GM18505 (cell line): Measurements from ENCODE around the gene CAMLG.
"Not testable (repeated sequence)": the region's sequence is repeated elsewhere in the genome, so short reads cannot be mapped to it uniquely, and the experiment has no call there.

Experiments
- ATAC-seq: cut with Tn5 transposase; IDR thresholded peaks from one replicate; pipeline ENCODE4 v1.9.1; 2021; ENCODE audit not compliant: unreplicated experiment
- POLR2A ChIP-seq: IDR thresholded peaks from 4 replicates; pipeline ENCODE4 v1.6.1; 2011; ENCODE audit warnings: borderline replicate concordance; ENCODE audit not compliant: insufficient read depth, insufficient read length; ENCODE audit errors: extremely low read depth

The CAMLG gene

DNA sequence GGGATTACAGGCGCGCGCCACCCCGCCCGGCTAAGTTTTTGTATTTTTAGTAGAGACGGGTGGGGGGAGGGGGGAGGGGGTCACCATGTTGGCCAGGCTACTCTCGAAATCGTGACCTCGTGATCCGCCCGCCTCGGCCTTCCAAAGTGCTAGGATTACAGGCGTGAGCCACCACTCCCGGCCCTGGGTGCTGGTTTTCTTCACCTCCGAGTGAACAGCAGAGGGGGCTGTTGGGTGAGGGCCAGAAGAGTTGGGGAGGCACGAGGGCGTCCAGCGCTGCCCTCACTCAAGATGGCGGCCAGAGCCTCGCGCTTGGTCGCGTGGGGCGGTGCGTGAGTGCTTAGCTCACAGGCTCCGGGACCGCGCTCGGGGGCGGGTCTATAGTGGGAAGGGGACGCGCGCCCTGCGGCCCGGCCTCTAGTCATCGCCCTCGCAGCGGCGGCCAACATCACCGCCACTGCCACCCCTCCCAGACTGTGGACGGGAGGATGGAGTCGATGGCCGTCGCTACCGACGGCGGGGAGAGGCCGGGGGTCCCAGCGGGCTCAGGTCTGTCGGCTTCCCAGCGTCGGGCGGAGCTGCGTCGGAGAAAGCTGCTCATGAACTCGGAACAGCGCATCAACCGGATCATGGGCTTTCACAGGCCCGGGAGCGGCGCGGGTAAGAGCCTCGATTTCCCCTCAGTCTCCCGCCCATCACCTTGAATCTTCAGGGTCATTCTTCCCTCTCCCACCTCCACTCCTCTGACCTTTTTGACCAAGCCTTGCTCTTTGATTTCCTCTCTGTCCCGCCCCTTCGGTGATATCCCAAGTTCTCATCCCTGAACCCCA is at the start of gene CAMLG:
Gene CAMLG (plus strand): TSS at position 416 of the 830 bp plus-strand sequence. CDS start 73 bp downstream, at position 489.
- peak; percentile 95 for ATAC-seq
- peak; percentile 84 for TF ChIP-seq POLR2A

DNA sequence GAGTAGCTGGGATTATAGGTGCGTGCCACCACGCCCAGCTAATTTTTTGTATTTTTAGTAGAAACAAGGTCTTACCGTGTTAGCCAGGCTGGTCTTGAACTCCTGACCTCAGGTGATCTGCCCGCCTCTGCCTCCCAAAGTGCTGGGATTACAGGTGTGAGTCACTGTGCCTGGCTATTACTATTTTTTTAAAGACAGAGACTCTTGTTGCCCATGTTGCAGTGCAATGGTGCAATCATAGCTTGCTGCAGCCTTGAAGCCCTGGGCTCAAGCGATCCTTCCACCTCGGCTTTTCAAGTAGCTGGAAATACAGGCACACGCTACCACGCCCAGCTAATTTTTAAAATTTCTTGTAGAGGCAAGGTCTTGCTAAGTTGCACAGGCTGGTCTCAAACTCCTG is 48.2 kb upstream of the CAMLG start:
- not testable (repeated sequence) for ATAC-seq

DNA sequence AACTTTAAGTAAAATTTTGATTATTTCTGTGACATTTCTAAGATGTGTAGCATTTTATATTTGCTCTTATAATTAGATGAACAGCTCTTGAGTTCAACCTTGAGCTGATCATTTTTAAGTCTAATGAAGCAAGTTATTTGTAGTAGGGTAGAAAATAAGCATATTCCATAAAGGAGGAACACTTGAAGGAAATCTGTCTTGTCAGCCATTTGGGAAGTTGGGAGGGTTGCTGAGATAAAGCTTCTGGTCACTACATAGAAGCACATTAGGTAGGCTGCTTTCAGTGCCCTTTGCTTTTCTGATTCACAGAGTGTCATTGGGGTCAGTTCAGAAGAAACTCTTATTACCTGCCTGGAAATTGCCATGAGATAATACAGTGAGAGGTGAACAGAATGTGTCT is 45.6 kb upstream of the CAMLG start:
- TF ChIP-seq POLR2A, result no peak

DNA sequence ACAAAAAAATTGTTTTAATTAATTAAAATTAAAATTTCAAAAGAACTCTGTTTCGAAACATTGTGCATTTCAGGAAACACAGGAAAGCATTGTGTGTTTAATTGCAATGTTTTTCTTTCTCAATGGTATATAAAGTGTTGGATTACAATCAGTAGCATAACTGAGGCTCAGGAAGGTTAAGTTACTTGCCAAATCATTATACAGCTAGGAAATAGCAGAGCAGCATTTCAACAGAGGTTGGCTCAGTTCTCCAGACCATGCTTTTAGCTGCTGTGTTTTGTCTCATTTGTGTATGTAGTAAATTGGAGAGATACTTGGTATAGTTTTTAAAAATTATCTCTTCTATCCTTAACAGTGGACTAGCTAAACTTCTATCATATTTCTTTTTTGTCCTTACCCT is 30.0 kb upstream of the CAMLG start:
- TF ChIP-seq POLR2A, result no peak
- ATAC-seq, result no peak

More for the DNA sequence above, 45.6 kb upstream of the CAMLG start:
- no peak for ATAC-seq

DNA sequence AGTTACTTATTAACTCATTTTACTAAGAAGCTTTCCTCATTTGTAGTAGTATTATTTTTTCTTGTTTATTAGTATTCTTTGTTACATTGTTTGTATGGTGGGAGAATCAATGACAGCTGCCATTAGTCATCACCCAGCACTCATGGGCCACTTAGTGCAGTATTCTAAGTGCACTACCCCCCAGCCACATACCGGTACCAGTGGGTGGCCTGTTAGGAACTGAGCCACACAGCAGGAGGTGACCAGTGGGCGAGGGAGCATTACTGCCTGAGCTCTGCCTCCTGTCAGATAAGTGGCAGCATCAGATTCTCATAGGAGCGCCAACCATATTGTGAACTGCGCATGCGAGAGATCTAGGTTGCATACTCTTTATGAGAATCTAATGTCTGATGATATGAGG is 24.2 kb upstream of the CAMLG start:
- ATAC-seq, result no peak
- no peak for TF ChIP-seq POLR2A

DNA sequence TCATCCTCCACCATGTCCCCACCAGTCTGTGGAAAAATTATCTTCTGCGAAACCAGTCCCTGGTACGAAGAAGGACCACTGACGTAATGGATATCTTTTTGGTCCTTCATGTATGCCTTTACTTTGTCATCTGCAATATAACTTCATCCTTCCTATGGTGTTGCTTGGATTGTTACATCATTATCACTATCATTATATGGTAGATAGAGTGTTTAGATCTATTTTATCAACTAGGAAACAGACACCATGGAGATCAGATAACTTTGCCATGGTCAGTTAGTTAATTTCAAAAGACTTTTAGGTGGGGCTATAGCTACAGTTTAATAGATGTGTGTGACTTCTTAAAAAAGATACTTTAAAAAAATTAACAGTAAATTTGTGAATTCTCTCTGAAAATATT is 23.8 kb upstream of the CAMLG start:
- ATAC-seq, result no peak
- TF ChIP-seq POLR2A, result no peak

DNA sequence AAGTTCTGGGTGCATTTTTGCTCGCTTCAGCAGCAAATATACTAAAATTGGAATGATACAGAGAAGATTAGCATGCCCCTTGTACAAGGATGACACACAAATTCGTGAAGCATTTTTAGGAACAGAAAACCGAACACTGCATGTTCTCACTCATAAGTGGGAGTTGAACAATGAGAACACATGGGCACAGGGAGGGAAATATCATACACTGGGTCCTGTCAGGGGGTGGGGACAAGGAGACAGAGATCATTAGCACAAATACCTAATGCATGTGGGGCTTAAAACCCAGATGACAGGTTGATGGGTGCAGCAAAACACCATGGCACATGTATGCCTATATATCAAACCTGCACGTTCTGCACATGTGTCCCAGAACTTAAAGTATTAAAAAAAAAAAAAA is 22.9 kb upstream of the CAMLG start:
- not testable (repeated sequence) for ATAC-seq

DNA sequence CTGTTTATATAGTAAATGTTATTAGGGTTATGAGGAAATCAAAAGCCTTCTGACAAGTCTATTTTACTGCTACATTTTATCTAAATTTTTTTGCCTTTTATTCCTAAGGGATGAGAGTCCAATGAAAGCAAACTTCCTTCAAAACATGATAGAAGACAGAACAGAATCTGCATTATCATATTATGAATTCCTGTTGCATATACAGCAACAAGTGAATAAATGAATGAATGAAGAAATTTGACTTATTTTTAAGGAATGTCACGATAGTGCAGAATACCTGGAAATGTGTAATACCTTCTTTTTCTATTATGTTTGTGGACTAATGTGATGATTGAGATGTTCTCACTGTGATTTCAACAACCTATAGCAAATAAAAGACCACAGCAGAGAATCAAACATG is 13.5 kb upstream of the CAMLG start:
- no peak for TF ChIP-seq POLR2A
- no peak for ATAC-seq

DNA sequence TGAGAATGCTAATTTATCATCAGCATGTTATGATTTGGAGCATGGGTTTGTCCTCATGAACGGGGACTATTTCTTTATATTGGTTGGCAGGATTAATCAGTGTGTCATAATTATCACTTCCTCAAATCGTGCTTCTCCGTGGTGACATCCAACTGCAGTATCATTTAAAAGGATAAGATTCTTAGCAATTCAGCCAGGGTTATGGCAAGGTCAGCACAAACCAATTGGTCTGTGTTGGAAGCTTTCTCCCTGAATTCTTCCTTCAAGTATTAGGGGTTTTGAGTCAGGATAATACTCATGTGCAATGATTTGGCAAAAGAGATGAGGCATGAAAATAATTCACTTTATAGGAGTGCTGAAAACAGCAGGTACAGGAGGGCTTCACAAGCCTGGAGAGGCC is 5.5 kb upstream of the CAMLG start:
- ATAC-seq, result no peak
- TF ChIP-seq POLR2A, result no peak

DNA sequence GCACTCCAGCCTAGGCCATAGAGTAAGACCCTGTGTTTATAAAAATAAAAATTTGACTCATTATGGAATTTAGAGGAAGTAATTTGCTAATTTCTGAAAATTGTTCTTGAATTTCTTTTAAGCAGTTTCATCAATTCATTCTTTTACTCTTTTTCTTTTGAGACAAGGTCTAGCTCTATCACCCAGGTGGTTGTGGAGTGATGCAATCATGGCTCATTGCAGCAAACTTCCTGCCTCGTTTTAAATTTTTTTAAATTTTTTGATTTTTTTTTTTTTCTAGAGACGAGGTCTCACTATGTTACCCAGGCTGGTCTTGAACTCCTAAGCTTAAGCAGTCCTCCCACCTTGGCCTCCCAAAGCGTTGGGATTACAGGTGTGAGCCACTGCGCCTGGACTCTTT is 3.1 kb upstream of the CAMLG start:
- no peak for ATAC-seq
- no peak for TF ChIP-seq POLR2A

DNA sequence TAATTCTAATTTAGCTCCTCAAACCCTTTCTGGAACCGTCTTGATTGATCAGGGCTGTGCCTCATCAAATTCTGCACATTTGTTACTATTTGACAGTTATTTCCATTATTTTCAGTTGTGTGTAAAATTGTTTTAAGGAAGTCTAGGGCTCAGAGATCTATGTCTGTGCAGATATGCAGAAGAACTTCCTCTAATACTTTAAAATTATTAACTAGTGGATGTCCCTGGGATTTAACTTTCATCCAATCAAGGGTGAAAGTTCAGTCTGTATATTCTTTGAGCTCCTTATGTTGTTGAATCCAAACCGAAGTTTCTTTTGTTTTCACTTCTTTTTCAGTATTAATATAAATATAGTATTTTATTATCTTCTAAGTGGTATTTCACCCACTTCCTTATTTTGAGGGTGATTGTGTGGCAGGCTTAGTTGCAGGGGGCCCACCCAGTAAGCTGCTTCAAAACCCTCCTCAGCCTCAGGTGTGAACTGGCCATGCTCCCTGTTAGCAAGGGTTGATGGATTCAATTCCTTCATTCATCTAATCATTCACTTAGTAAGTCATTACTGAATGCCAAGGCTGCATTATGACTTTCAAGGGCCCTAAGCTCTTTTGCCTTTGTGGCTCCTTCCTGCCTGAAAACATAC is 2.1 kb upstream of the CAMLG start:
- no peak for ATAC-seq
- TF ChIP-seq POLR2A, result no peak

DNA sequence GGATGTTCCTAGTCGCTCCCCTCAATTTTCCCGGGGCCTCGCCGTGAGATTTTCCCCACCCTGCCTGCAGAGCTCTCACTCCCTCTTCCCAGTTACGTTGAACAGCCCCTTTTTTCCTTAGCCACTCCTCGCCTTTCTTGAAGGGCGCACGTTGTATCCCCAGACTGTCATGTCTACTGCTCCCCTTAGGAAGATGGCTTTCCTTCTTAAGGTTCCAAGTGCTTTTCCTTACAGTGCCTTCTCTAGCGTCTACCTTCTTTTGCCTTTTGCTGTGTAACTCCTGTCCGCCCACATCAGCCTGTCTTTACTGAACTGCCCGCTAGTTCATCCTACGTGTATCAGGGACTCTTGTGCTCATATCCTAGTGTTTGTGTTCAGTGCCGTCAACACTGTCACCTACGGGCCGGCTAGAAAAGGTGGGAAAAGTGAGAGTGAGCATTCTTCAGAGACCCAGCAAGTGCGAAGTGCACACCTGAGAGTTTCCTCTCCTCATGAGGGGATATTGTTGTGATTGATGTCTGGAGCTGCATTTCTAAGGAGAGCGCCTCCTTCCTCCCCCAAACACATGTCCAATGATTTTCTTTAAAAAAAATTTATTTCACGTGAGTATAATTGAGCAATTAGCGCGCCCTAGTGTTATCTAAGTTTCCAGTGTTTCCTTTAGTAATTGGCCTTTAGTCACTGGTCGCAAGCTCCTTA is 764 bp downstream of the CAMLG start:
- no peak for TF ChIP-seq POLR2A
- ATAC-seq, result no peak

DNA sequence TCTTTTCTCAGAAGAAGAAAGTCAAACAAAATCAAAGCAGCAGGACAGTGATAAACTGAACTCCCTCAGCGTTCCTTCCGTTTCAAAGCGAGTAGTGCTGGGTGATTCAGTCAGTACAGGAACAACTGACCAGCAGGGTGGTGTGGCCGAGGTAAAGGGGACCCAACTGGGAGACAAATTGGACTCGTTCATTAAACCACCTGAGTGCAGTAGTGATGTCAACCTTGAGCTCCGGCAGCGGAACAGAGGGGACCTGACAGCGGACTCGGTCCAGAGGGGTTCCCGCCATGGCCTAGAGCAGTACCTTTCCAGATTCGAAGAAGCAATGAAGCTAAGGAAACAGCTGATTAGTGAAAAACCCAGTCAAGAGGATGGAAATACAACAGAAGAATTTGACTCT is 2.7 kb downstream of the CAMLG start:
- TF ChIP-seq POLR2A, result no peak
- no peak for ATAC-seq

DNA sequence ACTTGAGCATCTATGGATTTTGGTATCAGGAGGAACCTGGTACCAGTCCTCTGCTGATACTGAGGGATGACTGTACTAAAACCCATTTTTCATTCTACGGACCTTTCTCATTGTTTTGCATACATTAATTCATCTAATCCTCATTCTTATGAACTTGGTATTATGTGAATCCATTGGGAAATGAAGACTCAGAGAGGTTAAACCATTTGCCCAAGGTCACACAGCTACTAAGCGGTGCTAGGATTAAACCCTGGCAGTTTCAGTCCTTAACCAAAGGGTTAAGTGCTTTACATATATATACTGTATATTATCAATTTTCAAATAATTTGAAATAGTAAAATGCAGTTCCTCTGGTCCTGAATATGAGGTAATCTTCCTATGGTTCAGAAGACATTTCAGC is 3.8 kb downstream of the CAMLG start:
- ATAC-seq, result no peak
- no peak for TF ChIP-seq POLR2A
